H1 (cell line): ENCODE data around the gene ANO6. TPM values are rescaled to one million over a fixed set of nuclear protein-coding genes. Genes with fewer than 3 reads are reported as not detected.

Experiments used
- CTCF ChIA-PET: fragments of 300-600 bp; sonication (Branson Sonifier 250); formaldehyde crosslinking; loops from one replicate; lab custom pipeline; 2021; ENCODE audit not compliant: partially characterized antibody; lab: Charles Lee
- POLR2A ChIA-PET: fragments of 300-600 bp; sonication (Branson Sonifier 250); formaldehyde crosslinking; loops from one replicate; lab custom pipeline; 2021; ENCODE audit warnings: inconsistent platforms; ENCODE audit not compliant: partially characterized antibody; lab: Charles Lee
- DNase-seq, 2 experiments: peaks; one replicate each; pipeline versions ENCODE4 v3.0.0 to v3.0.0-alpha.2; 2010 to 2022; ENCODE audit warnings: low spot score in 2 of 2, low read depth in 1 of 2, mixed read lengths in 1 of 2
- FAIRE-seq: peaks from 2 replicates; lab custom pipeline; 2011; peaks lifted over from hg19 to GRCh38; lab: Jason Lieb, UNC
- H2AFZ ChIP-seq: 2 replicates; pipeline ENCODE4 v1.8.1; 2012; ENCODE audit warnings: low read length, inconsistent platforms
- H2AK5ac ChIP-seq: 2 replicates; pipeline ENCODE4 v1.6.1; 2013; ENCODE audit warnings: low read depth, low read length
- H2BK120ac ChIP-seq: replicated peaks from 2 replicates; pipeline ENCODE3; 2013; ENCODE audit warnings: low read depth, low read length, inconsistent platforms
- H2BK12ac ChIP-seq: 2 replicates; pipeline ENCODE4 v1.6.1; 2013; ENCODE audit warnings: low read depth, low read length
- H2BK15ac ChIP-seq: 2 replicates; pipeline ENCODE4 v1.6.1; 2013; ENCODE audit warnings: low read length
- H2BK20ac ChIP-seq: 2 replicates; pipeline ENCODE4 v1.6.1; 2013; ENCODE audit warnings: low read length
- H2BK5ac ChIP-seq: 2 replicates; pipeline ENCODE4 v1.6.1; 2013; ENCODE audit warnings: low read depth, low read length
- H3K14ac ChIP-seq: 2 replicates; pipeline ENCODE4 v1.6.1; 2013; ENCODE audit warnings: inconsistent platforms; ENCODE audit not compliant: insufficient read length
- H3K18ac ChIP-seq: 2 replicates; pipeline ENCODE4 v1.6.1; 2013; ENCODE audit warnings: low read length; ENCODE audit errors: extremely low read depth
- H3K23ac ChIP-seq: 2 replicates; pipeline ENCODE4 v1.6.1; 2013; ENCODE audit warnings: inconsistent platforms; ENCODE audit not compliant: insufficient read length
- H3K23me2 ChIP-seq: 2 replicates; pipeline ENCODE4 v1.6.1; 2013; ENCODE audit warnings: low read depth, low read length
- H3K27ac ChIP-seq: 2 replicates; pipeline ENCODE4 v1.6.1; 2011; ENCODE audit warnings: low read depth, low read length, inconsistent platforms
- H3K27me3 ChIP-seq, 4 experiments: replicated peaks in 1 of 4; 1 replicate in 1 of 4; 2 replicates in 3 of 4; pipeline versions ENCODE4 v1.6.1 to v1.8.1; 2011 to 2013; ENCODE audit warnings: low read length in 3 of 4, mild to moderate bottlenecking in 3 of 4, inconsistent platforms in 2 of 4, mixed read lengths in 2 of 4, moderate library complexity in 1 of 4; ENCODE audit not compliant: control insufficient read depth in 3 of 4, insufficient read depth in 3 of 4; ENCODE audit errors: extremely low read depth in 1 of 4
- H3K36me3 ChIP-seq, 4 experiments: 2 replicates each; pipeline versions ENCODE4 v1.6.1 to v1.8.1; 2011 to 2013; ENCODE audit warnings: mild to moderate bottlenecking in 4 of 4, low read length in 3 of 4, moderate library complexity in 2 of 4, control low read depth in 1 of 4, inconsistent platforms in 1 of 4; ENCODE audit not compliant: insufficient read depth in 4 of 4, control insufficient read depth in 2 of 4
- H3K4ac ChIP-seq: replicated peaks from 2 replicates; pipeline ENCODE3; 2013; ENCODE audit warnings: low read length, low read depth, mixed read lengths, inconsistent platforms; ENCODE audit not compliant: insufficient read length
- H3K4me1 ChIP-seq, 4 experiments: replicated peaks in 1 of 4; 1 replicate in 1 of 4; 2 replicates in 3 of 4; pipeline versions ENCODE4 v1.6.1 to v1.8.1; 2011 to 2013; ENCODE audit warnings: low read length in 3 of 4, inconsistent platforms in 2 of 4, mixed read lengths in 1 of 4; ENCODE audit not compliant: insufficient read depth in 4 of 4, control insufficient read depth in 3 of 4
- H3K4me2 ChIP-seq, 2 experiments: 2 replicates each; pipeline versions ENCODE4 v1.6.1 to v1.8.1; 2011 to 2013; ENCODE audit warnings: low read depth in 2 of 2, low read length in 2 of 2, control low read depth in 1 of 2, inconsistent platforms in 1 of 2, mild to moderate bottlenecking in 1 of 2; ENCODE audit not compliant: insufficient read depth in 1 of 2
- H3K4me3 ChIP-seq, 4 experiments: fragments of 200-600, 300-600 bp in 1 of 4; sonication (generic), shearing (Covaris generic), sonication (Bioruptor Twin) in 1 of 4; 2 replicates each; pipeline versions ENCODE4 v1.5.1 to v1.8.1; 2011 to 2016; ENCODE audit warnings: low read length in 4 of 4, low read depth in 3 of 4, control low read depth in 2 of 4, inconsistent platforms in 2 of 4, mild to moderate bottlenecking in 2 of 4, mixed read lengths in 1 of 4, moderate library complexity in 1 of 4; ENCODE audit not compliant: insufficient read depth in 2 of 4; ENCODE audit errors: extremely low read depth in 1 of 4
- H3K56ac ChIP-seq: replicated peaks from 2 replicates; pipeline ENCODE3; 2013; ENCODE audit warnings: low read depth, mild to moderate bottlenecking, mixed read lengths, low read length, inconsistent platforms; ENCODE audit not compliant: insufficient read length
- H3K79me1 ChIP-seq: 2 replicates; pipeline ENCODE4 v1.6.1; 2013; ENCODE audit warnings: low read depth, low read length, control low read depth
- H3K79me2 ChIP-seq, 2 experiments: 2 replicates each; pipeline versions ENCODE4 v1.6.1 to v1.8.1; 2012 to 2013; ENCODE audit warnings: low read length in 2 of 2, mild to moderate bottlenecking in 2 of 2, inconsistent platforms in 1 of 2; ENCODE audit not compliant: insufficient read depth in 2 of 2, control insufficient read depth in 1 of 2
- H3K9ac ChIP-seq, 4 experiments: replicated peaks in 1 of 4; 1 replicate in 1 of 4; 2 replicates in 3 of 4; pipeline versions ENCODE4 v1.6.1 to v1.8.1; 2011 to 2013; ENCODE audit warnings: low read depth in 3 of 4, low read length in 3 of 4, control low read depth in 2 of 4, mild to moderate bottlenecking in 2 of 4, moderate library complexity in 2 of 4, inconsistent platforms in 1 of 4; ENCODE audit errors: extremely low read depth in 1 of 4
- H3K9me3 ChIP-seq, 2 experiments: 2 replicates each; pipeline versions ENCODE4 v1.6.1 to v1.8.1; 2012 to 2013; ENCODE audit warnings: mild to moderate bottlenecking in 2 of 2, moderate library complexity in 2 of 2, control low read depth in 1 of 2, inconsistent platforms in 1 of 2, low read depth in 1 of 2, low read length in 1 of 2, mixed read lengths in 1 of 2; ENCODE audit not compliant: insufficient read depth in 2 of 2
- H4K20me1 ChIP-seq, 2 experiments: replicated peaks in 1 of 2; 2 replicates each; pipeline versions ENCODE3 to v1.8.1; 2011 to 2013; ENCODE audit warnings: inconsistent platforms in 2 of 2, low read length in 2 of 2, mild to moderate bottlenecking in 1 of 2; ENCODE audit not compliant: insufficient read depth in 2 of 2, control insufficient read depth in 1 of 2
- H4K5ac ChIP-seq: 2 replicates; pipeline ENCODE4 v1.6.1; 2013; ENCODE audit warnings: low read length, low read depth, mixed read lengths, inconsistent platforms; ENCODE audit not compliant: insufficient read length
- H4K8ac ChIP-seq: 2 replicates; pipeline ENCODE4 v1.8.0; 2013; ENCODE audit warnings: mild to moderate bottlenecking, moderate library complexity, low read length, inconsistent platforms; ENCODE audit not compliant: insufficient read depth; ENCODE audit errors: extremely low read depth
- H4K91ac ChIP-seq: replicated peaks from 2 replicates; pipeline ENCODE3; 2013; ENCODE audit warnings: low read length, mixed read lengths, inconsistent platforms; ENCODE audit not compliant: insufficient read length
- CBX5 ChIP-seq: fragments of 300-800, 300-1000 bp; sonication (generic); IDR thresholded peaks from 2 replicates; pipeline ENCODE4 v1.7.1; 2016; ENCODE audit warnings: antibody characterized with exemption, low read length, low read depth
- EP300 ChIP-seq, 2 experiments: IDR thresholded peaks; 1 replicate in 1 of 2; 2 replicates in 1 of 2; pipeline ENCODE4 v1.6.1; 2011 to 2012; ENCODE audit warnings: low read depth in 2 of 2, low read length in 2 of 2, mild to moderate bottlenecking in 2 of 2, borderline replicate concordance in 1 of 2, inconsistent platforms in 1 of 2, moderate library complexity in 1 of 2
- GTF2F1 ChIP-seq: IDR thresholded peaks from 2 replicates; pipeline ENCODE4 v1.6.1; 2012; ENCODE audit warnings: low read depth, low read length, improper control_type of control experiment, borderline replicate concordance
- HDAC6 ChIP-seq: IDR thresholded peaks from one replicate; pipeline ENCODE4 v1.7.1; 2012; ENCODE audit warnings: low read depth, mild to moderate bottlenecking, inconsistent platforms, low read length, moderate library complexity
- JUND ChIP-seq: IDR thresholded peaks from 2 replicates; pipeline ENCODE4 v1.6.1; 2011; ENCODE audit warnings: mild to moderate bottlenecking, improper control_type of control experiment, low read length
- KDM4A ChIP-seq: IDR thresholded peaks from one replicate; pipeline ENCODE4 v1.7.1; 2012; ENCODE audit warnings: low read depth, mild to moderate bottlenecking, moderate library complexity, low read length, inconsistent platforms; ENCODE audit not compliant: severe bottlenecking
- NANOG ChIP-seq: IDR thresholded peaks from 2 replicates; pipeline ENCODE4 v1.6.1; 2011; ENCODE audit warnings: low read length, low read depth, mild to moderate bottlenecking, inconsistent platforms; ENCODE audit not compliant: insufficient read depth, poor library complexity, severe bottlenecking
- POLR2A ChIP-seq, 2 experiments: IDR thresholded peaks; 1 replicate in 1 of 2; 2 replicates in 1 of 2; pipeline ENCODE4 v1.6.1; 2011; ENCODE audit warnings: low read depth in 2 of 2, low read length in 2 of 2, mild to moderate bottlenecking in 2 of 2; ENCODE audit errors: control extremely low read depth in 1 of 2
- POLR2AphosphoS5 ChIP-seq: IDR thresholded peaks from 2 replicates; pipeline ENCODE4 v1.6.1; 2011; ENCODE audit warnings: low read depth, low read length
- SIN3A ChIP-seq, 2 experiments: IDR thresholded peaks in 1 of 2; conservative IDR thresholded peaks in 1 of 2; 2 replicates each; pipeline ENCODE4 v1.6.1; 2011 to 2012; ENCODE audit warnings: low read length in 2 of 2, improper control_type of control experiment in 1 of 2, low read depth in 1 of 2, mild to moderate bottlenecking in 1 of 2
- SIRT6 ChIP-seq: IDR thresholded peaks from one replicate; pipeline ENCODE4 v1.7.1; 2012; ENCODE audit warnings: low read length, inconsistent platforms
- SP2 ChIP-seq: IDR thresholded peaks from 2 replicates; pipeline ENCODE4 v1.6.1; 2012; ENCODE audit warnings: mild to moderate bottlenecking, low read length, inconsistent platforms
- TEAD4 ChIP-seq: IDR thresholded peaks from 2 replicates; pipeline ENCODE4 v1.6.1; 2012; ENCODE audit warnings: low read depth, low read length, inconsistent platforms, mixed read lengths
- WGBS, 2 experiments: shearing (Covaris generic) in 1 of 2; methylation state at CpG; one replicate each; pipeline versions ENCODE4 v1.1.6 to v1.1.7; 2013 to 2015; ENCODE audit warnings: low lambda C conversion rate in 2 of 2, mixed read lengths in 2 of 2, inconsistent platforms in 1 of 2, low coverage in 1 of 2, missing lambda C conversion rate in 1 of 2; ENCODE audit not compliant: insufficient replicate concordance in 2 of 2, insufficient coverage in 1 of 2, insufficient read length in 1 of 2; ENCODE audit errors: extremely low coverage in 1 of 2, missing lambda C conversion rate in 1 of 2; 5-methylcytosine and 5-hydroxymethylcytosine counted together
- polyA plus RNA-seq, 7 experiments: library from polyadenylated mRNA; depleted of rRNA in 3 of 7; stranded (reverse) in 5 of 7; unstranded in 2 of 7; fragments of >200 nt in 5 of 7; fragments of 200-250 nt in 2 of 7; gene quantifications; 1 replicate in 5 of 7; 2 replicates in 1 of 7; 4 replicates in 1 of 7; pipeline versions ENCODE4 v1.2.1 to v1.2.3, GENCODE V29; 2011 to 2013; ENCODE audit warnings: missing spikeins in 2 of 7, mixed read lengths in 2 of 7
- total RNA-seq: library from RNA; stranded (reverse); fragmentation: NEBNext Ultra II Directional; extraction: Animal tissue kit (Norgen Biotek cat#: 25700); gene quantifications from 2 replicates; pipeline ENCODE4 v1.2.1, GENCODE V29; 2021
- TF ChIP-seq, protein P1 (sequence below): IDR thresholded peaks from 2 replicates; pipeline ENCODE4 v1.6.1; 2012; ENCODE audit warnings: inconsistent platforms

Gene ANO6
- total and polyA plus RNA-seq, 2 of the 8 experiments (the other 6 are each of a cell fraction or from before 2014, with no cell fraction given) = 15.1 to 39.7 TPM

DNA sequence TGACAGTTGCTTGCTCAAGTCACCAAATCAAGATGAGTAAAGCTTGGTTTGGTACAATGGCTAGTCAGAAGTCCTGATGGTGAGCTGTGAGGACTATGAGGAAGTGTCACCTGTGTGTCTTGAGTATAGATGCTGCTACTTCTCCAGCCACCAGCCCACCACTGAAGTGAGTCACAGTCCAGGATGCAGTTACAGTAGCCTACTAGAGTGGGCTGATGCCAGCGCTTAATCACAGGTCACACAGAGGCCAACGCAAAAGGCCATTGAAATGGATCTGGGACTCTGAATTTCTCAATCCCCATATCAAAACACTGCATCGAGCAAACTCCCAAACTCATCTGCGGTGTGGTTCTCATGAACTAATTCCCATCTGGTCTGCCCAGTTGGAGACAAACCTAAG lies 223.1 kb downstream of the ANO6 start:
- H3K23ac ChIP-seq = no peak overlapping the region
- ChIA-PET CTCF (no interaction called here), POLR2A (no interaction called here)
- H4K20me1 ChIP-seq = no peaks in the 10 kb centered on the region
- no peak overlapping the region for H2BK20ac ChIP-seq
- no peaks in the 10 kb centered on the region for H3K23me2 ChIP-seq
- DNase-seq (no peak), FAIRE-seq (no peak)
- H3K27me3 ChIP-seq = peaks cover 0 to 2% (median 0%) of the 10 kb centered on the region in 4 experiments; a peak in 3 of 7 replicates
- H3K4me1 ChIP-seq = peaks cover 0 to 12% (median 3%) of the 10 kb centered on the region in 4 experiments; a peak in 4 of 7 replicates
- H2AFZ ChIP-seq = no peak overlapping the region
- H4K5ac ChIP-seq = no peak overlapping the region
- H3K18ac ChIP-seq = no peak overlapping the region
- H3K9ac ChIP-seq = no peak overlapping the region
- H2BK120ac ChIP-seq = no peak overlapping the region
- peaks cover 10 to 12% of the 10 kb centered on the region in 2 experiments; a peak in 2 of 4 replicates for H3K9me3 ChIP-seq
- no peak overlapping the region for H2BK12ac ChIP-seq
- H2AK5ac ChIP-seq = no peak overlapping the region
- no peak overlapping the region for H2BK5ac ChIP-seq
- no peak overlapping the region for H4K8ac ChIP-seq
- no peak overlapping the region for H3K4ac ChIP-seq
- H3K79me2 ChIP-seq = no peaks in the 10 kb centered on the region
- no peak overlapping the region for H3K4me2 ChIP-seq
- no peak overlapping the region for H3K4me3 ChIP-seq
- H3K79me1 ChIP-seq = no peaks in the 10 kb centered on the region
- 82% methylated on average over 4 of the region's 4 CpGs; no CpG with 5 or more reads in 1 of the 2 experiments for WGBS, 2 experiments
- H3K27ac ChIP-seq = no peak overlapping the region
- no peaks in the 10 kb centered on the region for H3K36me3 ChIP-seq
- no peak overlapping the region for H3K56ac ChIP-seq
- H3K14ac ChIP-seq = no peak overlapping the region
- H4K91ac ChIP-seq = no peak overlapping the region
- no peak overlapping the region for H2BK15ac ChIP-seq
- TF ChIP-seq, protein P1, sequence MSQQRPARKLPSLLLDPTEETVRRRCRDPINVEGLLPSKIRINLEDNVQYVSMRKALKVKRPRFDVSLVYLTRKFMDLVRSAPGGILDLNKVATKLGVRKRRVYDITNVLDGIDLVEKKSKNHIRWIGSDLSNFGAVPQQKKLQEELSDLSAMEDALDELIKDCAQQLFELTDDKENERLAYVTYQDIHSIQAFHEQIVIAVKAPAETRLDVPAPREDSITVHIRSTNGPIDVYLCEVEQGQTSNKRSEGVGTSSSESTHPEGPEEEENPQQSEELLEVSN = no peak
- no peak for TF ChIP-seq POLR2A (IDR thresholded peaks at IDR 0.05; ENCODE audit: control extremely low read depth in 1 of 2, low read depth in 2 of 2, low read length in 2 of 2)
- TF ChIP-seq KDM4A = no peak
- TF ChIP-seq JUND = no peak
- no peak for TF ChIP-seq HDAC6
- no peak for TF ChIP-seq SIN3A (conservative IDR thresholded peaks at IDR 0.05 in 1 of 2, IDR thresholded peaks at IDR 0.05 in 1 of 2; ENCODE audit: low read depth in 1 of 2, low read length in 2 of 2)
- no peak for TF ChIP-seq POLR2AphosphoS5
- TF ChIP-seq SIRT6 = no peak
- TF ChIP-seq SP2 = no peak
- no peak for TF ChIP-seq CBX5
- no peak for TF ChIP-seq NANOG
- no peak for TF ChIP-seq EP300 (IDR thresholded peaks at IDR 0.05; ENCODE audit: borderline replicate concordance in 1 of 2, low read depth in 2 of 2, low read length in 2 of 2)
- TF ChIP-seq TEAD4 = no peak
- TF ChIP-seq GTF2F1 = no peak
